HG02973 (cell line): ENCODE results near the gene PLK5.

Experiments used
- ATAC-seq: cut with Tn5 transposase; IDR thresholded peaks from one replicate; pipeline ENCODE4 v1.9.1; 2021; ENCODE audit warnings: moderate library complexity; ENCODE audit not compliant: unreplicated experiment

Gene PLK5

DNA sequence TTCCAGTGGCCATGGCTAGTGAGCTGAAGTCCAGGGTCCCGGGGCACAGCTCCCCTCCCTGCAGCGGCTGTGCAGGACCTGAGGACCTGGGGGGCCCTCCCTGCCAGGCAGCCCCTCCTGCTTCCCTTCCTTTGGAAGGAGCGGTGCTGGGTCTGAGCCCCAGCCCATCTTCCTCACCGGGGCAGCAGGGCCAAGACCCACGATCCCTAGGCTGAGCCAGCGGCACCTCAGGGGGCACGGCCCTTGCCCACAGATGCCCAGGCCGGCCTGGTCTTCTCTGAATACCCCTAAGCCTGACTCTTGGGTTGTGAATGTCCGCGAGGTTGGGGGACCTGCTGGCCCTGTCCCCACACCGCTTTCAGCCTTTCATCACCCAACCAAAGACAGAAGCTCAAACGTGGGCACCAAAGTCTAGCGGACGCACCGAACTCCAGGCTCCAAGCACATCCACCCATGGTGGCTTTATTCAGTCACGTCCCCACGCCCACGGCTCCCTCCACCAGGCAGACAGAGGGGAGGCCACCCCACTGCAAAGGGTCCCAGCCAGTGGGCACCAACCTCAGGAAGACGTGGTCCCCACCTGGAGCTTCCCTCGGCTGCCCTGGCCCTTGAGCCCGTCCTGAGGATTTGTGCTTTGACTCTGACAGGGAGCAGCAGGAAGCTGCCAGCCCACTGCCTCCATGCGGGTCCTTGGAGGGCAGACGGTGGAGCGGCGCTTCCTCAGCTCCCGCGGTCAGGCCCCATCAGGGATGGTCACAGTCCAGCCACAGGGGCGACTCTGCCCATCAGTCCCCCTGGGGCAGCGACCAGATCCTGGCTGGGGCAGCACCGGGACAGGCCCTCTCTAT lies 52.6 kb downstream of the PLK5 start:
- ATAC-seq: no peak

DNA sequence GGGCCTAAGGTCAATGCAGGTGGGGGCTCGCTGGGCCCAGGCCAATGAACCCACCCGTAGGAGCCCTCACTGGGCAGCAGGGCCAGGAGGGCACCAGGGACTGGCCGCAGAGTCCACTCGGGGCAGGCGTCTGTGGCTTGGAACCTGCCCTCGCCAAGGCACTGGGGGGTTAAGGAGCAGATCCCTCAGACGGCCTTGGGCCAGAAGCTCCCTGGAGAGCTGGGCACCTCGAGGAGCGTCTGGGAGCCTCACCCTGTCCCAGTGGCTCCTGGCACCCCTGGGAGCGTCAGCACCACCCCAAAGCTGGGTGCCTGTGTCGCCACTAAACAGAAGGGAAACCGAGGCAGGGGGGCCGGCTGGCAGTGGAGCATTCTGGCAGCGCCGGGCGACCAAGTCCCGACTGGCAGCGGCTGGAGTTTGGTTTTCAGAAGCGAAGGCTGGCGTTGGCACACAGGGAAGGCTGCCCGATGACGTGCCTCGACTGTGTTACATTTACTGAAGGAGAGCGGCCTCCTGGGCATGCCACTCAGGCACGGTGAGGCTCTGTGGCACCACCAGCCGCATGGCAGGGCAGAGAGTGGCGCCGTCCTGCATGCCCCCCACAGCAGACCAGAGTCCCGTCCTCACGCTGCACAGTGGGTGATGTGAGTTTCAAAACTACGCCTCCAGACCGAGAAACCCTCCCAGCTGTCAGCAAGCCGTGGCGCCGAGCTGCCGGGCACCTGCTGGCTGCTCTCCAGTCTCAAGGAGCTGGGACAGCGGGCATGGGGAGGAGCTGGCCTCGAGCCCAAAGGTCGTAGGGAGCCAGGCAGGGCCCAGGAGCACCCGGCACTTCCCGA lies 53.4 kb downstream of the PLK5 start:
- no peak for ATAC-seq

DNA sequence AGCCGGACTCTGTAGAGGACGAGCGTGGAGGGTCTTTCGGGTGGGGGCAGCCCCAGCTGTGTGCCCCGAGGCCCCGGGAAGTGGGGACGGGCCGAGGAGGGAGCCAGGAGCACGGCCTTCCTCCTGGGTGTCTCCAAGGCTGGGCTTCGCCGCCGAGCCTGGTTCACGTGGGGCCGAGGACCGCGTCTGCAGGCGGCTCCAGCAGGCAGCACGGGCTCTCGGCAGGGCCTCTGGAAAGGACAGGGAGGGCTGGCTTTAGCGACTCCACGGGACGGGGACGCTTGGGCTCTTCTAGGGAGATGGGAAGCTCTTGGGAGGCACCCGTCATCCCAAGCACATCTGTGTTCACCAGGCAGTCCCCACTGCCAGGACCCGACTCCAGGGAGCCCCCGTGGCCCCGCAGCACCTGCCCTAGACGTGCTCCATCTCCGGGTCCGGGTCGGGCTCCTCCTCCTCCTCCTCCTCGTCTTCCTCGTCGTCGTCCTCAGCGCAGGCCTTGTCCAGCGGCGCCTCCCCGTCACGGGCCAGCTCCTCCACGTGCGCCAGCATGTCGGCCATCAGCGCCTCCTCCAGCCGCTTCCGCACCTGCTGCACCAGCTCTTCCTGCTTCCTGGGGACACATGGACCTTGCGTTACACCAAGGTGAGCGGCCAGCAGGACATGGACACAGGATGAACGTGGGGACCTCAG lies 54.2 kb downstream of the PLK5 start:
- ATAC-seq: no peak

DNA sequence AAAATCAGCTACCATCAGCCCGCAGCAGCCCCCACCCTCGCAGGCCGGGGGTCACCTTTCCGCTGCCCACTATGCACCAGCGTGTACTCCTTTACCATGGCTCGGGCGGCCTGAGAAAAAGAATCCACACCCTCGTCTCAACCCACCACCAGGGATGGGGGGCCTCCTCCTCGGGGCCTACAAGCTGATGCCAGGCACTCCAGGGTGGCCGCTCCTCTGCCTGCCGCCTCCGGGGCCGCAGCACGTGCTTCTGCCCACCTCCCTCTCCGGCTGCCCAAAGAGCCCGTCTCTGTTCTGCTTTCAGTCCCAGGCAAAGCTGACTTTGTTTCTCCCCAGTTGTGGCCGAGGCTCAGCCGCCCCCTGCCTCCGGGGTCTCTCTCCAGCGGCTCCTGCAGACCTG lies 55.3 kb downstream of the PLK5 start:
- no peak for ATAC-seq

DNA sequence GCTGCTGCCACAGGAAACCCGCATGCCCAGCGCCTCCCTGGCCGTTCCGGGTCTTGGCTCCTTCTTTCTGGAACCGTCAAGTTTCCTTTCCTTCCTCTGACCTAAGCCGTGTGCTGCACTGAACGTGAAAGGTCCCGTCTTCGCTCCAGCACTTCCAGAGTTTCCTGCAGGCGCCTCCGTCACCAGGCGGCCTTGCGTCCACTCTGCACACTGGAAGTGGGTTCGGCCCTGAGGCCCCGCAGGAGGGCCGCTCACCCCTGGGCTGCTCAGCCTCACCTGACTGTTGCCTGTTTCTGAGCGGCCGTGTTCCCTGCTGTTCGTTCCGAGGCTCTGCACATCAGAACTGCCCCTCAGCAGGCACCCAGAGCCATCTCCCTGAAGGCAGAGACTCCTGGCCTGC lies 56.5 kb downstream of the PLK5 start:
- no peak for ATAC-seq

DNA sequence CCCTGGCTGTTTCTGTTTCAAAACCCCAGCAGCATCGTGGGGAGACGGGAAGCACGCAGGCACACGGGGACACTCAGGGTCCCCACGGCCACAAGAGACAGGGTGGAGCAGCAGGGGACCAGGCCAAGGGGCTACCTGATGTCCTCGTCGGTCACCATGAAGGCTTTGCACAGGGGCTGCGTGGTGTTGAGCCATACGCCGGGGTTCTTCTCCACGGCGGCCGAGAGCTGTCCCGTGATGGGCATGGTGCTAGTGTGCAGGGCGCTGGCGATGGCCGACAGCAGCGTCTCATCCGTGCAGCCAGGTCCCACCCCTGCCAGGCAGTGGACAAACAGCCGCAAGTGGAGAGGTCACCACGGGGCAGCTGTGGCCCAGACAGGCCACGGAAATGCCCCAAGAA lies 57.1 kb downstream of the PLK5 start:
- no peak for ATAC-seq

DNA sequence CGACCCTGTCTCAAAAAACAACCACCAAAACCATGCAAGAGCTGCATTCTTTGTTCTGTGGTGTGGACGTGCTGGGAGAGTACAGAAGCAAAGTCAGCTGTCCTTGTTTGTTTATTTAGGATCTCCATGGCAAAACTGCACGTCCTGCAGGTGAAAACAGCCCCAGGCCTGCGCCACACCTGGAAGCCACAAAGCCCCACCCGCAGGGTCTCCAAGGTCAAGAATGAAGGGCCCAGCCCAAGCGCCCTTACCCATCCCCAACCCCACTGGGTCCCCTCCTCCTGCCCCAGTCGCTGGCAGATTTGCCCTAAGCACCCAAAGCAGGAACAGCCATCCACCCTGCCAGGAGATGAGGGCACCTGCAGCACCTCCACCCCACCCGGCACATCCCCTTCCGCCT lies 58.3 kb downstream of the PLK5 start:
- no peak for ATAC-seq

DNA sequence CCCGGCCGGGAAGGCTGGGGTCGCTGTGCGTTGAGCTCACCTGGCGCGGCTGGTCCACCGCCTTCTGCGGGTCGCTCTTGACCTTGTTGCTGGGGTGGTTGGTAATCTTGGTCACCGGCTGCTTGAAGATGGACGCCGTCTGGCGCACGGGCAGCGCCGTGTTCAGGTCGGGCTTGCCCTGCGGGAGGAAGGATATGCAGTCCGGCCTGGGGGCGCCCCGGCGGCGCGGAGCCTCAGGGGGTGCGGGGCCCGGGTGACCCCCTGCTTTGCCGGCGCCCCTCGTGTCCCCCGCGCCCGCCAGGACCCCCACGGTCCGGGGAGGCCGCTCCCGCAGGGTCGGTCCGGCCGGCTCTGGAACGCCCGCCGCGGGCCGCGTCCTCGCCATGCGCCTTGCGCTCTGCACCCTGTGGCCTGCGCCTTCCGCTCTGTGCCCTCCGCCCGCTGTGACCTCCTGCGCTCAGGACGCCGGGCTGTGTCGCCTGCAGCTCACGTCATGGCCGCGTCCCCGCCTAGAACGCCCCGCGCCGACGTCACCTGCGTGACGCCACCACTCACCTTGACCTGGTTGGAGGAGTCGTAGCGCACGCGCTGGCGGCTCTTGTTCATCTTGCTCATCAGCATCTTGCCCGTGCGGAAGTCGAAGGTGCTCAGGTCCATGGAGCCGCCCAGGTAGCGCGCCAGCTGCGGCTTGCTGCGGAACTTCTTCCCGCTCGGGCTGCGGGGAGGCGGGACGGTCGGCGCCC lies 60.8 kb downstream of the PLK5 start:
- ATAC-seq: no peak

DNA sequence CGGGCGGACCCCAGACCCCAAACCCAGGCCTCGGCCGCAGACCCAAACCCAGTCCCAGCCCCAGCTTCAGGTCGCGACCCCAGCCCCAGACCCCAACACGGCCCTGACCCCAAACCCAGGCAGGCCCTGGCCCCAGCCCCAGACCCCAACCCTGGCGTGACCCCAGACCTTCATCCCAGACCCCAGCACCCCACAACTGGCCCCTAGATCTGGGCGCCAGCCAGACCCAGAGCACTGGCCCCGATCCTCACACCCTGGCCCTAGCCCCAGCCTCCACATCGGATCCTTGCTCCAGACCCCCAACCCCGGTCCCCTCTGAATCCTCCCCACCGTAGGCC lies 61.3 kb downstream of the PLK5 start:
- ATAC-seq: no peak
